HG03460 (cell line): ENCODE measurements around the gene FGFR4.

ENCODE experiments used
- ATAC-seq: cut with Tn5 transposase; IDR thresholded peaks from one replicate; pipeline ENCODE4 v1.9.1; 2021; ENCODE audit not compliant: unreplicated experiment

Gene FGFR4

GRCh38 chr5:177131352-177132135 lies 44.8 kb downstream of the FGFR4 start:
- ATAC-seq = no peak

GRCh38 chr5:177132136-177133095 lies 45.7 kb downstream of the FGFR4 start:
- ATAC-seq = peak; percentile 19

- peak; percentile 71 for ATAC-seq
These were observed 46.6 kb downstream of the FGFR4 start, which contains the start of gene NSD1 for GRCh38 chr5:177133096-177133852. NSD1 (plus strand) TSS chr5:177133773; CDS start chr5:177135104, 1,331 bp downstream.

GRCh38 chr5:177133853-177134696 lies 47.4 kb downstream of the FGFR4 start:
- peak; percentile 27 for ATAC-seq

- no peak for ATAC-seq
These were observed 48.0 kb downstream of the FGFR4 start for GRCh38 chr5:177134697-177135225.

- no peak for ATAC-seq
These were observed 53.6 kb downstream of the FGFR4 start for GRCh38 chr5:177140312-177140711.

- ATAC-seq = no peak
These were observed 54.8 kb downstream of the FGFR4 start for GRCh38 chr5:177141496-177141895.

- no peak for ATAC-seq
These were observed 55.4 kb downstream of the FGFR4 start for GRCh38 chr5:177142098-177142611.

- no peak for ATAC-seq
These were observed 56.1 kb downstream of the FGFR4 start for GRCh38 chr5:177142778-177143177.

- no peak for ATAC-seq
These were observed 60.4 kb downstream of the FGFR4 start for GRCh38 chr5:177146891-177147638.
